Stimulated activated CD4-positive, alpha-beta T cell treated with anti-CD3 and anti-CD28 coated beads, Interleukin-1b, Interleukin-23, amount 100 ng/mL, for 1 hour (primary cell): Measurements from ENCODE around the gene NCKAP5.

Experiments
- DNase-seq, 2 donors: peaks; one replicate each; pipeline ENCODE4 v3.0.0-alpha.2; 2020; ENCODE audit warnings: low read depth in 2 of 2

NCKAP5 gene

GRCh38 chr2:133458280-133458679 is 110.0 kb downstream of the NCKAP5 start:
- DNase-seq: no peak

GRCh38 chr2:133457861-133458260 is 110.4 kb downstream of the NCKAP5 start:
- DNase-seq: no peak

- no peak for DNase-seq
Observed at GRCh38 chr2:133456971-133457370, 111.3 kb downstream of the NCKAP5 start.

GRCh38 chr2:133456156-133456555 is 112.1 kb downstream of the NCKAP5 start:
- no peak for DNase-seq

GRCh38 chr2:133453032-133453431 is 115.2 kb downstream of the NCKAP5 start:
- no peak for DNase-seq

DNA sequence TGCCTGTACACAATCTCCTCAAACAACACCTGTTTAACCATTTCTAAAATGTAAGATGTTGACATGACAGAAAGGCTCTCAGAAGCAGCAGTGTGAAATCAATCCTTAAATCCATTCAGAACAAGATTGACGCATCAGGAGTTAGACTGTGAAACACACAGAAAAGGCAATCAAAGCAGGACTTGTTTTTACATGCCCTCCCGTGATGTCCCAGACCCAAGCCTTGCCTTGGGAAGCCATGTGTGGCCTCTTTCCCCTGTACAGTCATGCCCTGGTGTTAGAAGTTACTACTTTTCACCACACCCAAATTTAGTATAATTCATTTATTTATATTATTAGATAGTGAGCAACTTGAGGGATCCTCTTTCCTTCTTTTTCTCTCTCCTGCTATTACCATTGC is 115.7 kb downstream of the NCKAP5 start:
- no peak for DNase-seq

GRCh38 chr2:133452146-133452545 is 116.1 kb downstream of the NCKAP5 start:
- no peak for DNase-seq

- no peak for DNase-seq
Observed at GRCh38 chr2:133448195-133448594, 120.1 kb downstream of the NCKAP5 start.

- DNase-seq: no peak
Observed at GRCh38 chr2:133447303-133447702, 121.0 kb downstream of the NCKAP5 start.

GRCh38 chr2:133444465-133444864 is 123.8 kb downstream of the NCKAP5 start:
- DNase-seq: no peak

- no peak for DNase-seq
Observed at GRCh38 chr2:133442393-133442792, 125.9 kb downstream of the NCKAP5 start.

DNA sequence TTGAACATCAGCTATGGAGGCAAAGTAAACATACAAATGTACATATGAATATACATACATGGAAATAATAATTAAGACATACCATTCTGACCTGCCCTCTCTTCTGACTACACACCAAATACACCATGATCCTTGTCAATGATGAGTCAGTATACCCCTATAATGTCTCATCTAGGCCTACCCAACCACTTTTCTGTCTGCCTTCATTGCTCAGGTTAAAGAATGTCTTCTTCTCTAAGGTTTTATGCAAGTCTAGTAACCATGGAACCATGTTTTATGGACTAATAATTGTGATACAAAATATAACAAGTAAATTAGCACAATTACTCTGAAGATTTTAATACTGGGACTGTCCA is 128.7 kb downstream of the NCKAP5 start:
- DNase-seq: no peak

DNA sequence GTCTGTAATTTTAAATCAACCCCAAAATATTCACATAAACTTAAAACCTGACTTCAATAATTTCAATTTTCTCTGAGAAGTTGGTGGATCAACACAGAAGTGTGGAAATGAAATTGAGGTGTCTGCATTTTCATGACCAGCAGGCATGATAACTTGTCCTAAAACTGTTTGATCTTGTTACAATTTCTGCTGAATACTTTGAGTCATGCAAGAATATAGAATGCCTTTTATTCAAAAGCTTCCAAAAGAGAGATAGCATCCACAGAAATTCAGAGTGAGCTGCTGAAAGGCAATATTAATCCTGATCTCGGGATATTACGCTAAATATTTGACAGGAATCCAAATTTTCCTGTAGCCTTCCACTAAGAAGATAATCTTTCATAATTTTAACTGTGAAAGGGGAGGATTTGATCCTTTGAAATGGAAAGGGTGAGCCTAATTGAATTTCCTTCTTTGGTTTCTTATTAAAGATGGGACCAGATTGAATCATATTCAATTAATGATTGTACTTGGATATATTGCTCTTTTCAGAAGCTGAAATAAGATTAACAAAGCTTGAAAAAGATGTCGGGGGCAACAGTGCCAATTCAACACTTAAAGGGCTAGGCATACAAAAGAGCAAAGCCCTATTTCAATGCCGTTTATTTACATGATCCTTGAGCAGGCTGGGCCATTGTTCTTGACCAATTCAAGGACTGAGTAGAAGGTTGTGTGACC is 129.3 kb downstream of the NCKAP5 start:
- DNase-seq: no peak

DNA sequence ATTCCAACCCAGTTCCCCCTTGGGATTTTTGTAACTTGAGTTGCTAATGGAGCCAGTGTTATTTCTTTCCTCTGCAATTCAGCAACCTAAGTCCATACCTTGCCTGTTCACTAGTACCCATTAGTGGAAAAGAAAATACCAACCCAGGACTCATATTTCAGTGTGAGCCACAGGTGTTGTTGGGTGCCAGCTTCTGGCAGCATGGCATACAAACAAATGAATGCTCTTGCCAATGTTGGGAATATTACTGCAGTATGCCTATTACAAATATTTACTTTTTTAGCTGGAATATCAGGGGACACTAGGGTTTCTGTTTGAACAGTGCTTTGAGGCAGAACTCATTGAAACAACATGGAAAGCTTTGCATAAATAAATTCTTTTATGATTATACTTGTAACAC is 130.2 kb downstream of the NCKAP5 start:
- DNase-seq: no peak

- no peak for DNase-seq
Observed at GRCh38 chr2:133437492-133437891, 130.8 kb downstream of the NCKAP5 start.

GRCh38 chr2:133434959-133435668 is 133.1 kb downstream of the NCKAP5 start:
- no peak for DNase-seq

DNA sequence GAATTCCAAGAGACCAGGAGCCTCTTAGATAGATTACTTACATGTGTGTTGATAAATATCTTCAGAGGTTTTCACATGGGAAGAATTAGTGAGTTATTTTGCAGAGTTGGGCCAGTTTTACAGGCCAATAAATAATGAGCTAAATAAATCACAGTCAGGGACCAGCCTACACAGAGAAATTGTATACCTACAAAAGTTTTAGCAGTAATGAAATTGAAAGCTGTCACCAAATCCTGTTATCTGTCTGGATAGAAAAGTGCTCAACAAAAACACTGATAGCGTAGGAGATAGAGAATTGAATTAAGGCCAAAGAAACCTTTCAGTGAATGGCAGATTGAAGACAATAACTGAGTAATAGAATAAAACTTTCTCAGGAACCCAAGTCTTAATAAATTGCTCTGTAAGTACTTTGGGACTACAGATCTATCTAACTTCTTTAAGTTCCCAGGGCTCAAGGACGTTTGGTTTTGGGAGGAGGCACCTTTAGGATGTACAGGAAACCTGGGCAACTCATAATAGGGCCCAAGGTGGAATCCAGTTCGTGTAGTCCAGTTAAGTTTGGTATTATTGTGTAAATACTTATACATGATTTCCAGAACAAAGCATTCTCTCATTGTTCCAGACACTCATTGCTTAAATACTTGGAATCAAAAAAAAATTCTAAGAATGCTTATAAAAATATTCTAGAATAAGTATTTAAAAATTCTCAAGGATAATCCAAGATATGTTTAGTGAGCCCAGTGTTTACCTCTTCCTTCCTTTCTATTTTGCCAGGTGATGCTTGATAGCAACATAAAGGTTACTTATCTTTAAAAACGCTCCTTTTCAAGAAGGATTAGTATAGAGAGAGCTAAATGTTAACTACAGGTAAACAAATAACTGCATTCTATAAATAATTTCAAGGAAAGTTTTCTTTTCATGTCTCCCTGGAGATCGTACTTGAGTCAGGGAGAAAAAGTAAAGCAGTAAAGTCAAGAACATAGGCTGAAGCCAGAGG is 134.5 kb downstream of the NCKAP5 start:
- no peak for DNase-seq

DNA sequence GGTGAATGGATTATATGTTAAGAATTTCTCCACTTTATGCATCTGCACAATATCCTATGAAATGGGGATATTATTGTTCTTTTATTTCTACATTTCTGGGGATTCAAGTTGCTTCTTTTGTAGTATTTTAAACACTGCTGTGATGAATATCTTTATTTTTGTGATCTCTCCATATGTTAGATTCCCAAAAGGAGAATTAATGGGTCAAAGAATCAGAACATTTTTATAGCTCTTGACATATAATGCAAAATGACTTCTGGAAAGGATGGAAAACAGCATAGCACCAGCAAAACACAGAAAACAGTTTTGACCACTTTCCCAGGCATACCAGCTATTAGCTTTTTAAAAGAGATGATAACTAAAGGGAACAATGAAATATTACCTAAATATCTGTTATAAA is 135.5 kb downstream of the NCKAP5 start:
- DNase-seq: no peak

DNA sequence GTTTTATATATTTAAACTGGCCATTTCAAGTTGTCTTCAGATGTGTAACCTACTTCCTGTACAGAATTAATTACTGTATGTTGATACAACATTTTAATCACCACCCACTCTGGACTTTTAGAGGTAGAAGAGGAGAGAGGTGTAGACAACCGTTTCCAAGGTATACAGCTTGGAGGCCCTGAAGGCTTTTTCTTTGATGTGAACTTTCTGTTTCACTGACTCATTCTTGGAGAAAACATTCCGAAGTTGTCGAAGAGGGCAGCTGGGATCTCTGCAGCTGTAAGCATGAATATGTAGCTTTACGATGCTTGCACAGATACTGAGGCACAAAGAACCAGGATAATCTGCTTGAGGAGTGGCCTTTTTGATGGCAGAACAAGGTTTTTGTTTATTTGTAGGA is 137.0 kb downstream of the NCKAP5 start:
- DNase-seq: no peak

- no peak for DNase-seq
Observed at GRCh38 chr2:133426791-133427190, 141.5 kb downstream of the NCKAP5 start.

- no peak for DNase-seq
Observed at GRCh38 chr2:133425612-133426011, 142.7 kb downstream of the NCKAP5 start.

GRCh38 chr2:133424876-133425275 is 143.4 kb downstream of the NCKAP5 start:
- no peak for DNase-seq
